Nephron progenitor cell (in vitro differentiated cells): ENCODE measurements around the gene TXNRD2.

Experiments used
- DNase-seq: peaks from one replicate; pipeline ENCODE4 v3.0.0; 2021
- H3K27ac Mint-ChIP-seq: 2 replicates; pipeline ENCODE4 v1.8.0; 2021; ENCODE audit warnings: mild to moderate bottlenecking, moderate library complexity, mixed read lengths
- H3K27me3 Mint-ChIP-seq: 2 replicates; pipeline ENCODE4 v1.8.0; 2021; ENCODE audit warnings: mild to moderate bottlenecking, low read depth, mixed read lengths; ENCODE audit not compliant: poor library complexity
- H3K36me3 Mint-ChIP-seq: 2 replicates; pipeline ENCODE4 v1.8.0; 2021; ENCODE audit warnings: low read depth, mixed read lengths
- H3K4me1 Mint-ChIP-seq: 2 replicates; pipeline ENCODE4 v1.8.0; 2021; ENCODE audit warnings: mixed read lengths
- H3K4me3 Mint-ChIP-seq: 2 replicates; pipeline ENCODE4 v1.8.0; 2021; ENCODE audit warnings: mild to moderate bottlenecking, moderate library complexity, mixed read lengths
- H3K9me3 Mint-ChIP-seq: 2 replicates; pipeline ENCODE4 v1.8.0; 2021; ENCODE audit warnings: mild to moderate bottlenecking, moderate library complexity, mixed read lengths
- CTCF ChIP-seq: fragments of 200-600 bp; sonication (generic); IDR thresholded peaks from 2 replicates; pipeline ENCODE4 v1.5.0; 2021; ENCODE audit warnings: antibody characterized with exemption

Gene TXNRD2

GRCh38 chr22:19915287-19915954, 26.2 kb downstream of the TXNRD2 start:
- Mint-ChIP-seq H3K9me3 (peaks cover 15% of the 10 kb centered on the region), H3K36me3 (peaks cover 29% of the 10 kb centered on the region), H3K4me1 (no peaks in the 10 kb centered on the region), H3K4me3 (no peak overlapping the region), H3K27ac (no peak overlapping the region), H3K27me3 (peaks cover 18% of the 10 kb centered on the region)
- TF ChIP-seq CTCF = no peak
- DNase-seq = no peak

GRCh38 chr22:19914201-19914943, 27.2 kb downstream of the TXNRD2 start:
- no peak overlapping the region for H3K27ac Mint-ChIP-seq

GRCh38 chr22:19913337-19913936, 28.2 kb downstream of the TXNRD2 start:
- no peak for DNase-seq
- peaks cover 5% of the 10 kb centered on the region for H3K4me1 Mint-ChIP-seq
- H3K36me3 Mint-ChIP-seq = peaks cover 29% of the 10 kb centered on the region
- no peak for TF ChIP-seq CTCF
- H3K4me3 Mint-ChIP-seq = no peak overlapping the region
- H3K27me3 Mint-ChIP-seq = peaks cover 27% of the 10 kb centered on the region
- peaks cover 15% of the 10 kb centered on the region for H3K9me3 Mint-ChIP-seq
- H3K27ac Mint-ChIP-seq = no peak overlapping the region

More at GRCh38 chr22:19914201-19914943, 27.2 kb downstream of the TXNRD2 start:
- Mint-ChIP-seq H3K4me1 (peaks cover 5% of the 10 kb centered on the region), H3K27me3 (peaks cover 25% of the 10 kb centered on the region), H3K9me3 (peaks cover 15% of the 10 kb centered on the region), H3K4me3 (no peak overlapping the region), H3K36me3 (peaks cover 29% of the 10 kb centered on the region)
- TF ChIP-seq CTCF = no peak
- DNase-seq = no peak

GRCh38 chr22:19912271-19912999, 29.2 kb downstream of the TXNRD2 start:
- no peak for TF ChIP-seq CTCF
- DNase-seq = no peak
- Mint-ChIP-seq H3K36me3 (peaks cover 29% of the 10 kb centered on the region), H3K4me1 (peaks cover 5% of the 10 kb centered on the region), H3K27me3 (peaks cover 27% of the 10 kb centered on the region), H3K27ac (no peak overlapping the region), H3K4me3 (no peak overlapping the region), H3K9me3 (peaks cover 15% of the 10 kb centered on the region)

- H3K9me3 Mint-ChIP-seq = peaks cover 15% of the 10 kb centered on the region
- H3K4me3 Mint-ChIP-seq = no peak overlapping the region
- TF ChIP-seq CTCF = no peak
- peaks cover 25% of the 10 kb centered on the region for H3K27me3 Mint-ChIP-seq
- peaks cover 29% of the 10 kb centered on the region for H3K36me3 Mint-ChIP-seq
- no peak for DNase-seq
- H3K27ac Mint-ChIP-seq = no peak overlapping the region
- peaks cover 5% of the 10 kb centered on the region for H3K4me1 Mint-ChIP-seq
Observed at GRCh38 chr22:19911540-19912270, 29.9 kb downstream of the TXNRD2 start.
